WTC11 (cell line): ENCODE results near the gene TPSAB1.
"Not testable (repeated sequence)": the region's sequence is repeated elsewhere in the genome, so short reads cannot be mapped to it uniquely, and the experiment has no call there.

Experiments
- JUN ChIP-seq: sonication (generic); formaldehyde crosslinking; IDR thresholded peaks from 2 replicates; pipeline ENCODE4 v1.8.0; 2023; ENCODE audit warnings: mild to moderate bottlenecking, missing genetic modification reagents
- NFYB ChIP-seq: sonication (generic); formaldehyde crosslinking; conservative IDR thresholded peaks from 2 replicates; pipeline ENCODE4 v1.8.0; 2022; ENCODE audit warnings: low read depth, missing genetic modification reagents
- TCF7 ChIP-seq: sonication (generic); formaldehyde crosslinking; IDR thresholded peaks from 2 replicates; pipeline ENCODE4 v1.8.0; 2022; ENCODE audit warnings: mild to moderate bottlenecking, low read depth, missing genetic modification reagents, moderate library complexity
- ZNF121 ChIP-seq: sonication (generic); formaldehyde crosslinking; IDR thresholded peaks from 2 replicates; pipeline ENCODE4 v1.8.0; 2023; ENCODE audit warnings: missing genetic modification reagents
- ZNF138 ChIP-seq: sonication (generic); formaldehyde crosslinking; conservative IDR thresholded peaks from 2 replicates; pipeline ENCODE4 v1.8.1; 2022; ENCODE audit warnings: mild to moderate bottlenecking, moderate library complexity, missing genetic modification reagents
- TF ChIP-seq, protein P1 (sequence below): fragments of 200-600 bp; IDR thresholded peaks from 2 replicates; pipeline ENCODE4 v1.8.0; 2022; ENCODE audit warnings: antibody characterized with exemption
- TF ChIP-seq, protein P2 (sequence below): sonication (generic); formaldehyde crosslinking; IDR thresholded peaks from 2 replicates; pipeline ENCODE4 v1.8.1; 2023; ENCODE audit warnings: mild to moderate bottlenecking, moderate library complexity, missing genetic modification reagents
- TF ChIP-seq, protein P3 (sequence below): sonication (generic); formaldehyde crosslinking; IDR thresholded peaks from 2 replicates; pipeline ENCODE4 v1.8.0; 2022; ENCODE audit warnings: mild to moderate bottlenecking, missing genetic modification reagents

DNA sequence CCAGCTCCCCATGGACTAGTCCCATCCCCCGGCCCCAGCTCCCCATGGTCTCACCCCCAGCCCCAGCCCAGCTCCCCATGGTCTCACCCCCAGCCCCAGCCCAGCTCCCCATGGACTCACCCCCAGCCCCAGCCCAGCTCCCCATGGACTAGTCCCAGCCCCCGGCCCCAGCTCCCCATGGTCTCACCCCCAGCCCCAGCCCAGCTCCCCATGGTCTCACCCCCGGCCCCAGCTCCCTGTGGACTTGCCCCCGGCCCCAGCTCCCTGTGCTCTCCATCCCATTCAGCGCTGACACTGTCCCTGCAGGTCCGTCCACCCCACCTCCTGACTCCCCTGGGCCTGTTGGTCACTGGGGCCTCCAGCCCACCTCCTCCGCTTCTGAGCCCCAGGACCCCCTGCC is 9.2 kb upstream of the TPSAB1 start:
- TF ChIP-seq JUN (CRISPR knock-in tag); NFYB; ZNF121 (CRISPR knock-in tag); ZNF138 (CRISPR knock-in tag); TCF7 (CRISPR knock-in tag): not testable (repeated sequence)
- TF ChIP-seq, protein P1, sequence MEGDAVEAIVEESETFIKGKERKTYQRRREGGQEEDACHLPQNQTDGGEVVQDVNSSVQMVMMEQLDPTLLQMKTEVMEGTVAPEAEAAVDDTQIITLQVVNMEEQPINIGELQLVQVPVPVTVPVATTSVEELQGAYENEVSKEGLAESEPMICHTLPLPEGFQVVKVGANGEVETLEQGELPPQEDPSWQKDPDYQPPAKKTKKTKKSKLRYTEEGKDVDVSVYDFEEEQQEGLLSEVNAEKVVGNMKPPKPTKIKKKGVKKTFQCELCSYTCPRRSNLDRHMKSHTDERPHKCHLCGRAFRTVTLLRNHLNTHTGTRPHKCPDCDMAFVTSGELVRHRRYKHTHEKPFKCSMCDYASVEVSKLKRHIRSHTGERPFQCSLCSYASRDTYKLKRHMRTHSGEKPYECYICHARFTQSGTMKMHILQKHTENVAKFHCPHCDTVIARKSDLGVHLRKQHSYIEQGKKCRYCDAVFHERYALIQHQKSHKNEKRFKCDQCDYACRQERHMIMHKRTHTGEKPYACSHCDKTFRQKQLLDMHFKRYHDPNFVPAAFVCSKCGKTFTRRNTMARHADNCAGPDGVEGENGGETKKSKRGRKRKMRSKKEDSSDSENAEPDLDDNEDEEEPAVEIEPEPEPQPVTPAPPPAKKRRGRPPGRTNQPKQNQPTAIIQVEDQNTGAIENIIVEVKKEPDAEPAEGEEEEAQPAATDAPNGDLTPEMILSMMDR = not testable (repeated sequence)
- TF ChIP-seq, protein P2, sequence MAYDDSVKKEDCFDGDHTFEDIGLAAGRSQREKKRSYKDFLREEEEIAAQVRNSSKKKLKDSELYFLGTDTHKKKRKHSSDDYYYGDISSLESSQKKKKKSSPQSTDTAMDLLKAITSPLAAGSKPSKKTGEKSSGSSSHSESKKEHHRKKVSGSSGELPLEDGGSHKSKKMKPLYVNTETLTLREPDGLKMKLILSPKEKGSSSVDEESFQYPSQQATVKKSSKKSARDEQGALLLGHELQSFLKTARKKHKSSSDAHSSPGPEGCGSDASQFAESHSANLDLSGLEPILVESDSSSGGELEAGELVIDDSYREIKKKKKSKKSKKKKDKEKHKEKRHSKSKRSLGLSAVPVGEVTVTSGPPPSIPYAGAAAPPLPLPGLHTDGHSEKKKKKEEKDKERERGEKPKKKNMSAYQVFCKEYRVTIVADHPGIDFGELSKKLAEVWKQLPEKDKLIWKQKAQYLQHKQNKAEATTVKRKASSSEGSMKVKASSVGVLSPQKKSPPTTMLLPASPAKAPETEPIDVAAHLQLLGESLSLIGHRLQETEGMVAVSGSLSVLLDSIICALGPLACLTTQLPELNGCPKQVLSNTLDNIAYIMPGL (CRISPR knock-in tag) = not testable (repeated sequence)
- TF ChIP-seq, protein P3, sequence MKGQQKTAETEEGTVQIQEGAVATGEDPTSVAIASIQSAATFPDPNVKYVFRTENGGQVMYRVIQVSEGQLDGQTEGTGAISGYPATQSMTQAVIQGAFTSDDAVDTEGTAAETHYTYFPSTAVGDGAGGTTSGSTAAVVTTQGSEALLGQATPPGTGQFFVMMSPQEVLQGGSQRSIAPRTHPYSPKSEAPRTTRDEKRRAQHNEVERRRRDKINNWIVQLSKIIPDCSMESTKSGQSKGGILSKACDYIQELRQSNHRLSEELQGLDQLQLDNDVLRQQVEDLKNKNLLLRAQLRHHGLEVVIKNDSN (CRISPR knock-in tag) = not testable (repeated sequence)
